NCI-H2196 treated with DMSO at 0.1 percent for 48 hours (cell line): ENCODE measurements around the gene DENND1A.

Experiments
- DNase-seq: peaks from one replicate; lab custom pipeline; 2025; ENCODE audit not compliant: unreplicated experiment; lab: John Stamatoyannopoulos, UW

DENND1A gene

GRCh38 chr9:123350590-123351310, 579.2 kb downstream of the DENND1A start:
- no peak for DNase-seq

DNA sequence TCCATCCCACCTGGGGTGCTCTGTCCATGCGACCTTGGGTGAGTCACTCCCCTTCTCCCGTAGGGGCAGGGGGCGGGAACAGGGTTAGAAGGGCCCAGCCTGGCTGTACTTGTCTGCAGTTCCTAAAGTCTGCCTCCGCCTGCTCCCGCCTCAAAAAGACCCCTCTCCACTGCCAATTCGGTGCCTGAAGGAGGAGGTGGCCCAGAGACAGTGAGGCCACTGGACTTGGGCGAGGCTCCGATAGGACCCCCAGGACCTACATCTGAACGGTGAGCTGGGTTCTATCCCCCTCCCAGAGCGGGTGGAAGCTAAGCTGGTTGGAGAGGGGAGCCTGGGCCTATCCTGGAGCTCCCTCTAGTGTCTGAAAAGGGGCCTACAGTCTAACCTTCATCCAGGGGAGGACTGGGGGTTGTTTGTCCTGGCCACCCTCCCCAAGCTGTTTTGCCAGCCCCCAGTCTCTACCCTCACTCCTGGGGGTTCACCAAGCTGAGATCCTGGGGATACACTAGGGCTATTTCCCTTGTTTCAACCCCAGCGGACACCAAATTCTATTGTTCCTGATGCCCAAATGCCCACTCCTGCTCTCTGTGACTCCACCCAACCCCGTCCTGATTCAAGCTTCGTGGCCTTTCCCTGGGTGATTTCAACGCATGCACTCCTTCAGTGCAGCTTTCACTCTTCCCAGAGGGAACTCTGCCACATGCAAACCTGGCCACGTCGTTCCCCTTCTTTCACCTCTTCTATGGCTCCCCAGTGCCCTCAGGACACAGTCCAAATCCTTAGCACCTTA, 580.0 kb downstream of the DENND1A start:
- peak; percentile 51 for DNase-seq

GRCh38 chr9:123349033-123349432, 580.9 kb downstream of the DENND1A start:
- no peak for DNase-seq

- no peak for DNase-seq
Observed at GRCh38 chr9:123348317-123348992, 581.5 kb downstream of the DENND1A start.

GRCh38 chr9:123347289-123348060, 582.5 kb downstream of the DENND1A start:
- no peak for DNase-seq

- DNase-seq, result no peak
Observed at GRCh38 chr9:123346826-123347225, 583.1 kb downstream of the DENND1A start.

GRCh38 chr9:123346026-123346425, 583.9 kb downstream of the DENND1A start:
- DNase-seq, result no peak

- DNase-seq, result no peak
Observed at GRCh38 chr9:123345567-123345955, 584.4 kb downstream of the DENND1A start.

- no peak for DNase-seq
Observed at GRCh38 chr9:123344192-123344949, 585.6 kb downstream of the DENND1A start.

DNA sequence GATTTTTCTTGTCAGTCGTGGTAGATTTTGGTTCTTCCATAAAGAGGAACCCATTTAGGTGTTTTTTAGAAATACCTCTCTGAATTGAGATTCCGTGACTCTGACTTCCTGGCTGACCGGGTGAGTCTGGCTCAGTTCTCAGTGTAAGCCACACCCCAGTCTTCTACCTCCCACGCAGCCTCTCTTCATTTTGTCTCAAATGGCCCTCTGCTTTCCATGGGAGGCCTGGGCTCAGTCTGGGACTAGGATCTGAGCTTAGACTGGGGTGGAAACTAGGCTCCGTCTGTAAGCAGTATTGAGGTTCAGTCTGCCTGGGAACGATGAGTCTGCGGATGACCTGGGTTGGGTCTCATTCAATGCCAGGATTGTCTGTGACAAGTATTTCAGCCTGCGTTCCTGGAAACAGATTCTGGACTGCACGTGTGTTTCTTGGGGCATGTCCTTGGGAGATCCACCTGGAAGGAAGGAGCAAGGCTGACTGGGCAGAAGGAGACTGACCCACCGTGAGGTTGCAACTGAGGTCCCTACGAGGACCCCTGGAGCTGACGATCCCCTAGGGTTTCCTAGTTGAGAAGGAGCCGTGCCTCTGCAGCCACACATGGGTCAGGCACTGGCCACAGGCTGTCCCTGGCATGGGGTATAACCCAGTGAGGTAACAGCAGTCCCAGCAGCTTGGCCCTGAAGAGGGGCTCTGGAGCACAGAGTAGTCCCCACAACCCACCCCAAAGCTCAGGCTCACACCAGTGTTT, 586.3 kb downstream of the DENND1A start:
- DNase-seq, result no peak

GRCh38 chr9:123342247-123342646, 587.7 kb downstream of the DENND1A start:
- DNase-seq, result no peak

GRCh38 chr9:123341816-123342215, 588.1 kb downstream of the DENND1A start:
- no peak for DNase-seq

DNA sequence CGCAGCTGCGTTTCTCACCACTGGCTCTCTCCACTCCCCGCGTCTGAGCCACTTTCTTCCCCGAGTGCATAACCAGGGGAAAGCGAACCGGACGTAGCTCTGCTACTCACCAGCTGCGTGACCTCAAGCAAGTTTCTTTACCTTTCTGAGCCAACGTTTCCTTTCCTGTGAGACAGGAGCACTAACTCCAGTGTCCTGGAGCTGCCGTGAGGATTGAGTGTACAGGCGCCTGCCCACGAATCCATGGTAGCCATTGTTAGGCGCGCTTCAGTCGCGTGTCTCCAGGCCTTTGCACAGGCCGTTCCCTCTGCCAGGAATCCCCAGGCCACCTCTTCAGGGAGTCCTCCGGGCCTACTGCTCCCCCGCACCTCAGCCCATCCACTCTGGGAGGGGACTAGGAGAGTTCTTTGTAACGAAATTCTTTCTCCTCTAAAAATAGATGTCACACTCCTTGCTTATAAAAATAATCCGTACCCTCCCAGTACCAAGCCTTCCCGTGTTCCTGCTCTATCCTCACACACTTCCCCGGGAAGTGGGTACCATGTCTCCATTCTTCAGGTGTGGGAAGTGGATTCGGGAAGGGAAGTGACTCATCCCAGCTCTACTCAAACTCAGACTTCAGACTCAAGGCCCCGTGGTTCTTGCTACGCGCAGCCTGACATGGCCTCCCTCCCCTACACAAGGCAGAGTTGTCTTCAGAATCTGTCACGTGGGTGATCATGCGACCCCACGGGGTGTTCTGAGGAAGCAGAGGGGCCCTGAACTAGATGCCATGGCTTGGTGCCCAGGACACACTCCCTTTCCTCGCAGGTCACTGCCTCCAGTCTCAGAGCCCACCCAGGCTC, 590.0 kb downstream of the DENND1A start:
- DNase-seq, result no peak

- no peak for DNase-seq
Observed at GRCh38 chr9:123338710-123339665, 590.9 kb downstream of the DENND1A start.

GRCh38 chr9:123337971-123338370, 592.0 kb downstream of the DENND1A start:
- no peak for DNase-seq

- DNase-seq, result no peak
Observed at GRCh38 chr9:123336959-123337358, 593.0 kb downstream of the DENND1A start.

- DNase-seq, result no peak
Observed at GRCh38 chr9:123336449-123336848, 593.5 kb downstream of the DENND1A start.

- DNase-seq, result no peak
Observed at GRCh38 chr9:123335986-123336329, 594.0 kb downstream of the DENND1A start.
